Lower lobe of right lung (tissue), 2 donors: ENCODE results near the gene SEPTIN2. TPM values are rescaled to one million over a fixed set of nuclear protein-coding genes. Genes with fewer than 3 reads are reported as not detected.
"Not testable (repeated sequence)": the region's sequence is repeated elsewhere in the genome, so short reads cannot be mapped to it uniquely, and the experiment has no call there.

ENCODE experiments used
- ATAC-seq, 2 donors: fragments of 200-7000 bp; cut with Tn5 transposase; one replicate each; pipeline ENCODE4 v1.9.1; 2020 to 2022; ENCODE audit warnings: mild to moderate bottlenecking in 2 of 2, moderate library complexity in 2 of 2
- DNase-seq: peaks from one replicate; pipeline ENCODE4 v3.0.0-alpha.2; 2020
- H3K27ac ChIP-seq: fragments of 200-600 bp; one replicate; pipeline ENCODE4 v1.8.0; 2022
- H3K27me3 ChIP-seq: fragments of 200-600 bp; one replicate; pipeline ENCODE4 v1.8.0; 2022; ENCODE audit warnings: low read depth
- H3K36me3 ChIP-seq: fragments of 200-600 bp; one replicate; pipeline ENCODE4 v1.8.0; 2022; ENCODE audit warnings: mild to moderate bottlenecking
- H3K4me1 ChIP-seq: fragments of 200-600 bp; one replicate; pipeline ENCODE4 v1.8.0; 2022
- H3K4me3 ChIP-seq: fragments of 200-600 bp; one replicate; pipeline ENCODE4 v1.8.0; 2022; ENCODE audit warnings: mild to moderate bottlenecking
- H3K9me3 ChIP-seq: fragments of 200-600 bp; one replicate; pipeline ENCODE4 v1.8.0; 2022
- CTCF ChIP-seq: fragments of 200-600 bp; IDR thresholded peaks from one replicate; pipeline ENCODE4 v1.8.0; 2022; ENCODE audit warnings: antibody characterized with exemption, mild to moderate bottlenecking
- intact Hi-C: fragments of 100-400 bp; cut with DNase I; formaldehyde crosslinking; loops from one replicate; pipeline ENCODE4 v1.11.0; 2022
- total RNA-seq: library from RNA; stranded (reverse); fragmentation: NEBNext Ultra II Directional; extraction: Animal tissue kit (Norgen Biotek cat#: 25700); gene quantifications from one replicate; pipeline ENCODE4 v1.2.1, GENCODE V29; 2021
- donor health status: DM: no; HTN: yes; CAD: no; lungs with severe emphysema.

Gene SEPTIN2
- total RNA-seq, 1 donor from 2014 or later: 255 TPM

- DNase-seq (peak; percentile 100), ATAC-seq (peak; percentile 95 to 97)
- no peaks in the 10 kb centered on the region for H3K36me3 ChIP-seq
- peak within 1 kb of the TSS; percentile 93 for H3K4me3 ChIP-seq
- intact Hi-C loops: no loop called here
- peak within 1 kb of the TSS; percentile 98 for H3K27ac ChIP-seq
- TF ChIP-seq CTCF: peak; percentile 29
- peaks cover 61% of the 10 kb centered on the region for H3K4me1 ChIP-seq
- H3K27me3 ChIP-seq: no peaks in the 10 kb centered on the region
- no peaks in the 10 kb centered on the region for H3K9me3 ChIP-seq
Observed at GRCh38 chr2:241315093-241315878, 439 bp upstream of the SEPTIN2 start, which contains the start of gene HDLBP. Gene HDLBP, minus strand, starts transcription at chr2:241315672. Its CDS starts 48,803 bp downstream, at chr2:241266869.

DNA sequence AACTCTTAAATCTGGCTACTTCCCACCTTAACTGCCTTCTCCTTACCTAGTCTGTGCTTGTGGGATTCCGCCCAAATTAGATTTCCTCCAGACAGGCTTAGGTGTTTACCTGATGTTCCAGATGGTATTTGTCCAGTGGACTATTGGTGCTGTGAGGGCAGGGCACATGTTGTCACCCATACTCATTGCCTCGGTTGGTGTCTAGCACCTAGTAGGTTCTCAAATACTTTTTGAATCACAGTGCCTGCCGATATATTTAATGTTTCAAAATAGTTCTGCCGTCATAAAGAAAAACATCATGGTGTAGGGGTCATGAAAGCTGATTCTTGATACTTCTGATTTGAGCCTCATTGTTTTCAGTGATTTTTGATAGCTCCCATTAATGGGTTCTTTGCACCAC lies 1.1 kb downstream of the SEPTIN2 start:
- Histone ChIP-seq H3K4me1 (peaks cover 75% of the 10 kb centered on the region), H3K27me3 (no peaks in the 10 kb centered on the region), H3K36me3 (no peaks in the 10 kb centered on the region), H3K4me3 (peak overlapping the region; percentile 93), H3K9me3 (no peaks in the 10 kb centered on the region), H3K27ac (peak overlapping the region; percentile 98)
- ATAC-seq (no peak), DNase-seq (no peak)
- TF ChIP-seq CTCF: no peak
- intact Hi-C loops: no loop called here

DNA sequence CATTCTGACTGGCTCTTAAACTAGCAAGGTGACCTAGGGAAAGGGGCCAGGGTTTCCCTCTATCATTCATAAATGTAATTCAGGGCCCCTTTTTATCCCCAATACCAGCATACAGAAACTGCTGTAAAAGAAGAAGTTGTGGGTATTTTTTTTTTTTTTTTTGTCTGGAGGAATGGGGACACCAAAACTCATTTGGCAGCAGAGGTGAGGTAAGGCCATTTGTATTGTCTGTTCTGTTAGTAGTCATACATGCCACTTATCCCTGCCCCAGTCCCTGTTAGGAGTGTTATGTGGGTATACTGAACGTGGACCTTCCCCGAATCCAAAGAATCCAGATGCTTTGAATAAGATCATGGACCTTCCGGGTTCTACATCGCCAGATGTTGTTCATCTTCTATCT lies 1.7 kb downstream of the SEPTIN2 start:
- H3K4me3 ChIP-seq: peak overlapping the region; percentile 93
- no peaks in the 10 kb centered on the region for H3K9me3 ChIP-seq
- TF ChIP-seq CTCF: no peak
- intact Hi-C loops: no loop called here
- peak overlapping the region; percentile 98 for H3K27ac ChIP-seq
- ATAC-seq: no peak
- DNase-seq: no peak
- no peaks in the 10 kb centered on the region for H3K27me3 ChIP-seq
- peaks cover 75% of the 10 kb centered on the region for H3K4me1 ChIP-seq
- no peaks in the 10 kb centered on the region for H3K36me3 ChIP-seq

GRCh38 chr2:241318830-241319229 lies 3.1 kb downstream of the SEPTIN2 start:
- H3K9me3 ChIP-seq, H3K27ac ChIP-seq, intact Hi-C loops, DNase-seq, H3K36me3 ChIP-seq, ATAC-seq, H3K27me3 ChIP-seq: not testable (repeated sequence)
- peak overlapping the region; percentile 5 for H3K4me3 ChIP-seq
- peaks cover 67% of the 10 kb centered on the region for H3K4me1 ChIP-seq

DNA sequence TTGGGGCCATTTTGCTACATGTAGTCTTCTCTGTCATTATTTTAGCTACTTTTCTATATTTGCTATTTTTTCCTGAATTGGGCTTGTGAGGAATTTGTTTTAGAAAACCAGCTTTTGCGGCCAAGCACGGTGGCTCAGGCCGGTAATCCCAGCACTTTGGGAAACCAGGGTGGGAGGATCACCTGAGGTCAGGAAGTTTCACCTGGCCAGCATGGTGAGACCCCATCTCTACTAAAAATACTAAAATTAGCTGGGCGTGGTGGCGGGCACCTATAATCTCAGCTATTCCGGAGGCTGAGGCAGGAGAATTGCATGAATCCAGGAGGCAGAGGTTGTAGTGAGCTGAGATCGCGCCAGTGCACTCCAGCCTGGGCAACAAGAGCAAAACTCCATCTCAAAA lies 4.7 kb downstream of the SEPTIN2 start:
- Histone ChIP-seq H3K36me3 (peaks cover 10% of the 10 kb centered on the region), H3K4me1 (peaks cover 78% of the 10 kb centered on the region), H3K4me3 (no peak overlapping the region), H3K27me3 (no peaks in the 10 kb centered on the region), H3K27ac (no peak overlapping the region), H3K9me3 (no peaks in the 10 kb centered on the region)
- ATAC-seq (no peak), DNase-seq (no peak)
- no peak for TF ChIP-seq CTCF
- intact Hi-C loops: no loop called here

DNA sequence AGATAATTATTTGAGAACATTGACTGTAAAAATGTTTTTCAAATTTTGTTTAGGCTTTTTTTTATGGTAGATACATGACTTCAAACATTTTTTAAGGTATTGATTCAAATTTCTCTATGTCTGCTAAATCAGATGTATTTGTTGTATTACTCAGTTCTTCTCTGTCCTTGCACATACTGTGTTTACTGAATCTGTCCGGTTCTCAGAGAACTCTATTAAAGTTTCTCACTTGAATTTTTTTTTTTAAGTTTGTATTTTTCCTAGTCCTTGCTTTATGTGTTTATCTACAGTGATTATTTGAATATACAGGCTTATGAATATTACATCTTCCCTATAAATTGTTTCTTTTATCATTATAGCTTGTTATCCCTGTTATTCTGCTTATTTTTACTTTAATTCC lies 5.3 kb downstream of the SEPTIN2 start:
- ATAC-seq: no peak
- Histone ChIP-seq H3K36me3 (peaks cover 17% of the 10 kb centered on the region), H3K4me1 (peaks cover 80% of the 10 kb centered on the region), H3K9me3 (no peaks in the 10 kb centered on the region), H3K4me3 (no peak overlapping the region), H3K27ac (no peak overlapping the region), H3K27me3 (no peaks in the 10 kb centered on the region)
- intact Hi-C loops: no loop called here
- no peak for TF ChIP-seq CTCF
- no peak for DNase-seq
